Activated CD4-positive, alpha-beta T cell treated with anti-CD3 and anti-CD28 coated beads, Interleukin-2, amount 10 ng/mL, durations not matched to agents 7 days and 5 days (primary cell): ENCODE data around the gene DTWD2. TPM values are rescaled to one million over a fixed set of nuclear protein-coding genes. Genes with fewer than 3 reads are reported as not detected.
"Not testable (repeated sequence)": the region's sequence is repeated elsewhere in the genome, so short reads cannot be mapped to it uniquely, and the experiment has no call there.

Experiments used
- CTCF ChIA-PET: fragments of 350-600 bp; sonication (Branson Sonifier 250); formaldehyde crosslinking; loops from one replicate; lab custom pipeline; 2021; ENCODE audit warnings: antibody characterized with exemption; lab: Charles Lee
- POLR2A ChIA-PET: fragments of 350-600 bp; sonication (Branson Sonifier 250); formaldehyde crosslinking; loops from one replicate; lab custom pipeline; 2021; ENCODE audit warnings: antibody characterized with exemption; lab: Charles Lee
- DNase-seq: peaks from one replicate; pipeline ENCODE4 v3.0.0-alpha.2; 2020
- H3K27ac Mint-ChIP-seq: one replicate; pipeline ENCODE4 v1.8.0; 2021; ENCODE audit warnings: mild to moderate bottlenecking, moderate library complexity, mixed read lengths
- H3K27me3 Mint-ChIP-seq: one replicate; pipeline ENCODE4 v1.8.0; 2021; ENCODE audit warnings: mixed read lengths
- H3K36me3 Mint-ChIP-seq: one replicate; pipeline ENCODE4 v1.8.0; 2021; ENCODE audit warnings: low read depth, mixed read lengths
- H3K4me1 Mint-ChIP-seq: one replicate; pipeline ENCODE4 v1.8.0; 2021; ENCODE audit warnings: mixed read lengths
- H3K4me3 Mint-ChIP-seq: one replicate; pipeline ENCODE4 v1.8.0; 2021; ENCODE audit warnings: mild to moderate bottlenecking, moderate library complexity, mixed read lengths
- H3K9me3 Mint-ChIP-seq: one replicate; pipeline ENCODE4 v1.8.0; 2021; ENCODE audit warnings: mixed read lengths
- total RNA-seq, 2 experiments: library from RNA; stranded (reverse); gene quantifications; one replicate each; pipeline ENCODE4 v1.2.3, GENCODE V29; 2021

DTWD2 gene
- total RNA-seq, 2 experiments from 2014 or later, result 1.4 to 2.0 TPM

GRCh38 chr5:118924006-118924389 is 64.3 kb downstream of the DTWD2 start:
- no peaks in the 10 kb centered on the region for H3K36me3 Mint-ChIP-seq
- H3K4me3 Mint-ChIP-seq, result no peak overlapping the region
- H3K4me1 Mint-ChIP-seq, result peaks cover 2% of the 10 kb centered on the region
- POLR2A ChIA-PET, result no interaction called here
- DNase-seq, result no peak
- H3K27me3 Mint-ChIP-seq, result no peaks in the 10 kb centered on the region
- H3K9me3 Mint-ChIP-seq, result no peaks in the 10 kb centered on the region
- H3K27ac Mint-ChIP-seq, result no peak overlapping the region
- CTCF ChIA-PET, result no interaction called here

- CTCF ChIA-PET, result no interaction called here
- H3K36me3 Mint-ChIP-seq, result no peaks in the 10 kb centered on the region
Observed at GRCh38 chr5:118923295-118924005, 64.9 kb downstream of the DTWD2 start.

GRCh38 chr5:118921866-118922265 is 66.5 kb downstream of the DTWD2 start:
- Mint-ChIP-seq H3K27ac (no peak overlapping the region), H3K4me1 (peaks cover 2% of the 10 kb centered on the region), H3K36me3 (no peaks in the 10 kb centered on the region), H3K4me3 (no peak overlapping the region), H3K9me3 (no peaks in the 10 kb centered on the region), H3K27me3 (no peaks in the 10 kb centered on the region)
- no peak for DNase-seq
- ChIA-PET POLR2A (no interaction called here), CTCF (no interaction called here)

More at GRCh38 chr5:118923295-118924005, 64.9 kb downstream of the DTWD2 start:
- POLR2A ChIA-PET, result no interaction called here
- no peaks in the 10 kb centered on the region for H3K9me3 Mint-ChIP-seq
- no peak overlapping the region for H3K4me3 Mint-ChIP-seq
- peaks cover 2% of the 10 kb centered on the region for H3K4me1 Mint-ChIP-seq
- no peak for DNase-seq
- no peak overlapping the region for H3K27ac Mint-ChIP-seq
- no peaks in the 10 kb centered on the region for H3K27me3 Mint-ChIP-seq

- Mint-ChIP-seq H3K27me3 (no peaks in the 10 kb centered on the region), H3K9me3 (no peaks in the 10 kb centered on the region), H3K4me3 (no peak overlapping the region), H3K27ac (no peak overlapping the region), H3K4me1 (peaks cover 2% of the 10 kb centered on the region), H3K36me3 (no peaks in the 10 kb centered on the region)
- POLR2A ChIA-PET, result no interaction called here
- DNase-seq, result no peak
- CTCF ChIA-PET, result interaction anchor here (0.6 kb wide), 1 partner anchor 11 kb away, joined by 4 read pairs; no protein-coding TSS in a partner anchor
Observed at GRCh38 chr5:118919016-118919415, 69.3 kb downstream of the DTWD2 start.

- H3K4me1 Mint-ChIP-seq, result peaks cover 2% of the 10 kb centered on the region
- no peaks in the 10 kb centered on the region for H3K36me3 Mint-ChIP-seq
- CTCF ChIA-PET, result interaction anchor here (0.6 kb wide), 1 partner anchor 10 kb away, joined by 4 read pairs; no protein-coding TSS in a partner anchor
- no peak for DNase-seq
- POLR2A ChIA-PET, result no interaction called here
- H3K9me3 Mint-ChIP-seq, result no peaks in the 10 kb centered on the region
- no peaks in the 10 kb centered on the region for H3K27me3 Mint-ChIP-seq
- no peak overlapping the region for H3K27ac Mint-ChIP-seq
- no peak overlapping the region for H3K4me3 Mint-ChIP-seq
Observed at GRCh38 chr5:118918232-118918631, 70.1 kb downstream of the DTWD2 start.

GRCh38 chr5:118907536-118907935 is 80.8 kb downstream of the DTWD2 start:
- H3K4me1 Mint-ChIP-seq, H3K27me3 Mint-ChIP-seq, POLR2A ChIA-PET, DNase-seq, H3K4me3 Mint-ChIP-seq, H3K36me3 Mint-ChIP-seq, CTCF ChIA-PET, H3K9me3 Mint-ChIP-seq, H3K27ac Mint-ChIP-seq: not testable (repeated sequence)

GRCh38 chr5:118906947-118907346 is 81.4 kb downstream of the DTWD2 start:
- ChIA-PET POLR2A (no interaction called here), CTCF (no interaction called here)
- H3K27me3 Mint-ChIP-seq, result no peaks in the 10 kb centered on the region
- no peaks in the 10 kb centered on the region for H3K36me3 Mint-ChIP-seq
- no peak for DNase-seq
- H3K9me3 Mint-ChIP-seq, result no peaks in the 10 kb centered on the region
- H3K27ac Mint-ChIP-seq, result no peak overlapping the region
- no peaks in the 10 kb centered on the region for H3K4me1 Mint-ChIP-seq
- H3K4me3 Mint-ChIP-seq, result no peak overlapping the region

- POLR2A ChIA-PET, result no interaction called here
- DNase-seq, result no peak
- Mint-ChIP-seq H3K4me3 (no peak overlapping the region), H3K27ac (no peak overlapping the region), H3K9me3 (no peaks in the 10 kb centered on the region), H3K36me3 (no peaks in the 10 kb centered on the region), H3K4me1 (no peaks in the 10 kb centered on the region), H3K27me3 (no peaks in the 10 kb centered on the region)
- CTCF ChIA-PET, result no interaction called here
Observed at GRCh38 chr5:118905196-118905595, 83.2 kb downstream of the DTWD2 start.

GRCh38 chr5:118902656-118903438 is 85.5 kb downstream of the DTWD2 start:
- Mint-ChIP-seq H3K36me3 (no peaks in the 10 kb centered on the region), H3K4me3 (no peak overlapping the region), H3K9me3 (no peaks in the 10 kb centered on the region), H3K4me1 (no peaks in the 10 kb centered on the region), H3K27ac (no peak overlapping the region), H3K27me3 (no peaks in the 10 kb centered on the region)
- DNase-seq, result no peak
- POLR2A ChIA-PET, result no interaction called here
- CTCF ChIA-PET, result interaction anchor here (0.6 kb wide), 2 partner anchors 38 to 277 kb away, joined by 3 to 6 read pairs; no protein-coding TSS in a partner anchor

GRCh38 chr5:118894709-118895108 is 93.6 kb downstream of the DTWD2 start:
- Mint-ChIP-seq H3K4me3 (no peak overlapping the region), H3K4me1 (no peaks in the 10 kb centered on the region), H3K9me3 (no peaks in the 10 kb centered on the region), H3K27me3 (no peaks in the 10 kb centered on the region), H3K36me3 (no peaks in the 10 kb centered on the region), H3K27ac (no peak overlapping the region)
- ChIA-PET POLR2A (no interaction called here), CTCF (no interaction called here)
- DNase-seq, result no peak

- ChIA-PET CTCF (no interaction called here), POLR2A (no interaction called here)
- no peaks in the 10 kb centered on the region for H3K36me3 Mint-ChIP-seq
- no peaks in the 10 kb centered on the region for H3K4me1 Mint-ChIP-seq
- no peaks in the 10 kb centered on the region for H3K9me3 Mint-ChIP-seq
- H3K27me3 Mint-ChIP-seq, result no peaks in the 10 kb centered on the region
- H3K4me3 Mint-ChIP-seq, result no peak overlapping the region
- H3K27ac Mint-ChIP-seq, result no peak overlapping the region
- no peak for DNase-seq
Observed at GRCh38 chr5:118891252-118891651, 97.1 kb downstream of the DTWD2 start.

- no peaks in the 10 kb centered on the region for H3K9me3 Mint-ChIP-seq
- ChIA-PET CTCF (no interaction called here), POLR2A (no interaction called here)
- H3K36me3 Mint-ChIP-seq, result no peaks in the 10 kb centered on the region
- H3K4me1 Mint-ChIP-seq, result no peaks in the 10 kb centered on the region
- H3K27ac Mint-ChIP-seq, result no peak overlapping the region
- H3K27me3 Mint-ChIP-seq, result no peaks in the 10 kb centered on the region
- no peak overlapping the region for H3K4me3 Mint-ChIP-seq
- DNase-seq, result no peak
Observed at GRCh38 chr5:118889165-118889564, 99.2 kb downstream of the DTWD2 start.

- Mint-ChIP-seq H3K27ac (no peak overlapping the region), H3K27me3 (no peaks in the 10 kb centered on the region), H3K9me3 (no peaks in the 10 kb centered on the region), H3K36me3 (no peaks in the 10 kb centered on the region), H3K4me3 (no peak overlapping the region), H3K4me1 (no peaks in the 10 kb centered on the region)
- POLR2A ChIA-PET, result no interaction called here
- no peak for DNase-seq
- CTCF ChIA-PET, result no interaction called here
Observed at GRCh38 chr5:118888556-118888955, 99.8 kb downstream of the DTWD2 start.
